ENCODE results near the gene MERTK. TPM values are rescaled to one million over a fixed set of nuclear protein-coding genes. Genes with fewer than 3 reads are reported as not detected.

MERTK gene
- total and polyA plus RNA-seq, 10 of the 15 experiments (the other 5 are each of a cell fraction or from before 2014, with no cell fraction given): 0.13 to 30.6 (median 0.50) TPM

DNA sequence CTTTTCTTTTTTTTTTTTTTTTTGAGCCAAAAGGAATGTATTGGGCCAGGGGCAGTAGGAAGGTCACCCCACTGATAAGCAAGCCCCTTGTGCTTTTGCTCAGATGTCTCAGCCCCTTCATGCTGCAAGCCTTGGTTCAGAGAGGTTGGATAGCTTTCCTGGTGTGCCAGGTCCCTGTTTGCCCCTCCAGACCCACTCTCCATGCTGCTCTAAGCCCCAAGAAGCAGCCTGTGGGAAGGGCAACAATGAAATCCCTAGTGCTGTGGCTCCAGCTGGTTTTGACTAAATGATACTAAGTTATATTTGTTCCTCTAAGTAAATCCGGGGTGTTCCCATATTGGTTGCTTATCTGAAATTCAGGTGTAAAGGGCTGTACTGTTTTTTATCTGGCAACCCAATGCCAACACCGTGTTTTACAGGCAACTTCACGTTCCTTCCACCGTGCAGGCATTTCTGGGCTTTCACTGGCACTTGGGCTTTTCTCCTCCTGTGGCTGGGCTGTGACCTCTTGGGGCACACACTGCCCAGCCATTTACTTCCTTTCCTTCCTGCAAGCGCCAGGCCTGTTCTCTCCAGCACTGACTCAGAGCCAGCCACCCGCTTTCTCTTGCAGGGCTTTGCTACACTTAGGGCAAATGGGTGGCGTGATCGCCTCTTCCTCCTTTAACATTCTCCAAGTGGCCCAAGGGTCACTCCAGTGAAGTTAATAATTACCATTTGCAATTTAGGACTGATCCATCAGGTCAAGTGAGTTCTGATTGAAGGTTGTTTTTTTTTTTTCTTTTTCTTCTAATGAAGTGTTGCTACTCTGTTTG is 21.6 kb downstream of the MERTK start (continued):
- TF ChIP-seq, protein P1, sequence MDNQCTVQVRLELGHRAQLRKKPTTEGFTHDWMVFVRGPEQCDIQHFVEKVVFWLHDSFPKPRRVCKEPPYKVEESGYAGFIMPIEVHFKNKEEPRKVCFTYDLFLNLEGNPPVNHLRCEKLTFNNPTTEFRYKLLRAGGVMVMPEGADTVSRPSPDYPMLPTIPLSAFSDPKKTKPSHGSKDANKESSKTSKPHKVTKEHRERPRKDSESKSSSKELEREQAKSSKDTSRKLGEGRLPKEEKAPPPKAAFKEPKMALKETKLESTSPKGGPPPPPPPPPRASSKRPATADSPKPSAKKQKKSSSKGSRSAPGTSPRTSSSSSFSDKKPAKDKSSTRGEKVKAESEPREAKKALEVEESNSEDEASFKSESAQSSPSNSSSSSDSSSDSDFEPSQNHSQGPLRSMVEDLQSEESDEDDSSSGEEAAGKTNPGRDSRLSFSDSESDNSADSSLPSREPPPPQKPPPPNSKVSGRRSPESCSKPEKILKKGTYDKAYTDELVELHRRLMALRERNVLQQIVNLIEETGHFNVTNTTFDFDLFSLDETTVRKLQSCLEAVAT (IDR thresholded peaks at IDR 0.05): no peak
- TF ChIP-seq, protein P2, sequence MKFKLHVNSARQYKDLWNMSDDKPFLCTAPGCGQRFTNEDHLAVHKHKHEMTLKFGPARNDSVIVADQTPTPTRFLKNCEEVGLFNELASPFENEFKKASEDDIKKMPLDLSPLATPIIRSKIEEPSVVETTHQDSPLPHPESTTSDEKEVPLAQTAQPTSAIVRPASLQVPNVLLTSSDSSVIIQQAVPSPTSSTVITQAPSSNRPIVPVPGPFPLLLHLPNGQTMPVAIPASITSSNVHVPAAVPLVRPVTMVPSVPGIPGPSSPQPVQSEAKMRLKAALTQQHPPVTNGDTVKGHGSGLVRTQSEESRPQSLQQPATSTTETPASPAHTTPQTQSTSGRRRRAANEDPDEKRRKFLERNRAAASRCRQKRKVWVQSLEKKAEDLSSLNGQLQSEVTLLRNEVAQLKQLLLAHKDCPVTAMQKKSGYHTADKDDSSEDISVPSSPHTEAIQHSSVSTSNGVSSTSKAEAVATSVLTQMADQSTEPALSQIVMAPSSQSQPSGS (IDR thresholded peaks at IDR 0.05; ENCODE audit: low read length): no peak
- no peak for TF ChIP-seq ASH2L (IDR thresholded peaks at IDR 0.05; ENCODE audit: borderline replicate concordance, low read depth)
- TF ChIP-seq TCF7 (IDR thresholded peaks at IDR 0.05; ENCODE audit: borderline replicate concordance): no peak

DNA sequence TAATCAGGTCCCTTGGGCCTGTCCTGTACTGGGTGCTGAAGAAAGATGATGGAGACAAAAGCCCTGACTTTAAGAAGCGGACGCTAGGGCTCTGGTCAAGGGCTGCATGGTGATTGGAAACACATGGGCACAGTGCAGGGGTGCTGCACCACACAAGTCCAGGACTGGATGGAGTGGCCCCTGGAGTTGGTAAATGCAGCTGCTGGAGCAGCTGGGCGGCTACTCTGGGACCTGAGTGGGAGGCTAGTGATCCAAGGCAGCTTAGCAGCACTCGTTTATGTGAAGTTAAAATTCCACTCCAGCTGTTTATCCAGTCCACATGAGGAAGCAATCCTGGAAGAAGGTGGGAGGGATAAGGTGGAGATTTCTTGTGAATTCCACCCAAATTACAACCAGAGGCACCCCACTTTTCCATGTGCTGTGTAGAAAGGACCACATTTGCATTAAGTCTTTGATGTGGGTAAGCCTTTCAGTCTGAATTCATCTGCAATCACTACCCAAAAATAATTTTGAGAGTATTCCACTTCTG is 24.9 kb downstream of the MERTK start:
- no peak for DNase-seq (ENCODE audit: low read depth, low spot score)
- FAIRE-seq: no peak
- ChIA-PET RAD21 (ENCODE audit: unreplicated experiment) (interaction anchor here (1.2 kb wide), 1 partner anchor 24 kb away, joined by 3 read pairs; no protein-coding TSS in a partner anchor), POLR2A (no interaction called here), SMC1A (ENCODE audit: uncharacterized antibody, unreplicated experiment) (interaction anchor here (1.8 kb wide), 1 partner anchor 20 kb away, joined by 6 read pairs; no protein-coding TSS in a partner anchor), CTCF (interaction anchor here (3.7 kb wide), 1 partner anchor 24 kb away, joined by 30 read pairs; the partner anchor contains the start of gene MERTK)
- Histone ChIP-seq H3K27ac (ENCODE audit: control insufficient read depth, insufficient read depth) (no peak overlapping the region), H3K36me3 (ENCODE audit: control insufficient read depth in 2 of 2, insufficient read depth in 2 of 2, low read length in 1 of 2) (no peaks in the 10 kb centered on the region; a peak in 1 of 4 replicates), H3K4me2 (ENCODE audit: control insufficient read depth, insufficient read depth) (no peak overlapping the region), H3K4me3 (no peak overlapping the region), H3K27me3 (replicated peaks in 1 of 2; ENCODE audit: control insufficient read depth in 2 of 2, insufficient read depth in 2 of 2, low read length in 1 of 2) (no peaks in the 10 kb centered on the region; a peak in 1 of 4 replicates), H2AFZ (ENCODE audit: control insufficient read depth, low read depth, low read length) (no peak overlapping the region), H4K20me1 (ENCODE audit: control insufficient read depth, insufficient read depth) (no peaks in the 10 kb centered on the region), H3K9me3 (replicated peaks; ENCODE audit: control insufficient read depth, insufficient read depth, low read length) (no peaks in the 10 kb centered on the region), H3K9ac (ENCODE audit: control insufficient read depth, insufficient read depth, low read length) (no peak overlapping the region), H3K4me1 (ENCODE audit: control insufficient read depth, insufficient read depth, low read length) (no peaks in the 10 kb centered on the region), H3K79me2 (ENCODE audit: control insufficient read depth, insufficient read depth, low read length) (no peaks in the 10 kb centered on the region)
- intact Hi-C loops (cut with micrococcal nuclease; ENCODE audit: unreplicated experiment): no loop called here
- in situ Hi-C loops (cut with MboI): no loop called here
- ATAC-seq: no peak
- WGBS (ENCODE audit: insufficient coverage, insufficient replicate concordance, low lambda C conversion rate, missing lambda C conversion rate): 43% methylated on average over 4 of the region's 4 CpGs
- BruUV-seq (replicated peaks): no TSS peak
- TF ChIP-seq KDM1A (IDR thresholded peaks at IDR 0.05; ENCODE audit: borderline replicate concordance) (no peak), KLF5 (IDR thresholded peaks at IDR 0.05; ENCODE audit: partially characterized antibody) (no peak), MTA2 (IDR thresholded peaks at IDR 0.05; ENCODE audit: low read depth) (no peak), MTA3 (IDR thresholded peaks at IDR 0.05; ENCODE audit: borderline replicate concordance, low read length) (no peak), POU2F2 (IDR thresholded peaks at IDR 0.05; ENCODE audit: borderline replicate concordance, low read depth, low read length) (no peak), ASH2L (IDR thresholded peaks at IDR 0.05; ENCODE audit: borderline replicate concordance, low read depth) (no peak), MYC (IDR thresholded peaks at IDR 0.05; ENCODE audit: insufficient read depth, insufficient read length, insufficient replicate concordance, low read length, severe bottlenecking) (no peak), CBX3 (IDR thresholded peaks at IDR 0.05; ENCODE audit: borderline replicate concordance, low read depth) (no peak)
- TF ChIP-seq, protein P3, sequence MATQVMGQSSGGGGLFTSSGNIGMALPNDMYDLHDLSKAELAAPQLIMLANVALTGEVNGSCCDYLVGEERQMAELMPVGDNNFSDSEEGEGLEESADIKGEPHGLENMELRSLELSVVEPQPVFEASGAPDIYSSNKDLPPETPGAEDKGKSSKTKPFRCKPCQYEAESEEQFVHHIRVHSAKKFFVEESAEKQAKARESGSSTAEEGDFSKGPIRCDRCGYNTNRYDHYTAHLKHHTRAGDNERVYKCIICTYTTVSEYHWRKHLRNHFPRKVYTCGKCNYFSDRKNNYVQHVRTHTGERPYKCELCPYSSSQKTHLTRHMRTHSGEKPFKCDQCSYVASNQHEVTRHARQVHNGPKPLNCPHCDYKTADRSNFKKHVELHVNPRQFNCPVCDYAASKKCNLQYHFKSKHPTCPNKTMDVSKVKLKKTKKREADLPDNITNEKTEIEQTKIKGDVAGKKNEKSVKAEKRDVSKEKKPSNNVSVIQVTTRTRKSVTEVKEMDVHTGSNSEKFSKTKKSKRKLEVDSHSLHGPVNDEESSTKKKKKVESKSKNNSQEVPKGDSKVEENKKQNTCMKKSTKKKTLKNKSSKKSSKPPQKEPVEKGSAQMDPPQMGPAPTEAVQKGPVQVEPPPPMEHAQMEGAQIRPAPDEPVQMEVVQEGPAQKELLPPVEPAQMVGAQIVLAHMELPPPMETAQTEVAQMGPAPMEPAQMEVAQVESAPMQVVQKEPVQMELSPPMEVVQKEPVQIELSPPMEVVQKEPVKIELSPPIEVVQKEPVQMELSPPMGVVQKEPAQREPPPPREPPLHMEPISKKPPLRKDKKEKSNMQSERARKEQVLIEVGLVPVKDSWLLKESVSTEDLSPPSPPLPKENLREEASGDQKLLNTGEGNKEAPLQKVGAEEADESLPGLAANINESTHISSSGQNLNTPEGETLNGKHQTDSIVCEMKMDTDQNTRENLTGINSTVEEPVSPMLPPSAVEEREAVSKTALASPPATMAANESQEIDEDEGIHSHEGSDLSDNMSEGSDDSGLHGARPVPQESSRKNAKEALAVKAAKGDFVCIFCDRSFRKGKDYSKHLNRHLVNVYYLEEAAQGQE (IDR thresholded peaks at IDR 0.05; ENCODE audit: low read depth, low read length): no peak

Measured in GM12878 (cell line).